Activated CD8-positive, alpha-beta T cell treated with anti-CD3 and anti-CD28 coated beads for 36 hours (primary cell): ENCODE data around the gene DNAAF3. TPM values are rescaled to one million over a fixed set of nuclear protein-coding genes. Genes with fewer than 3 reads are reported as not detected.

Experiments
- ATAC-seq: fragments of 200-7000 bp; cut with Tn5 transposase; one replicate; pipeline ENCODE4 v1.10.0; 2021; ENCODE audit warnings: mild to moderate bottlenecking, moderate library complexity
- CTCF ChIA-PET: fragments of 350-600 bp; sonication (Branson Sonifier 250); formaldehyde crosslinking; loops from one replicate; lab custom pipeline; 2021; ENCODE audit warnings: antibody characterized with exemption; lab: Charles Lee
- POLR2A ChIA-PET: fragments of 350-600 bp; sonication (Branson Sonifier 250); formaldehyde crosslinking; loops from one replicate; lab custom pipeline; 2021; ENCODE audit warnings: antibody characterized with exemption; lab: Charles Lee
- DNase-seq: peaks from one replicate; pipeline ENCODE4 v3.0.0-alpha.2; 2020
- H3K27ac Mint-ChIP-seq: one replicate; pipeline ENCODE4 v1.8.0; 2021; ENCODE audit warnings: mild to moderate bottlenecking, mixed read lengths
- H3K27me3 Mint-ChIP-seq: one replicate; pipeline ENCODE4 v1.8.0; 2021; ENCODE audit warnings: mixed read lengths
- H3K36me3 Mint-ChIP-seq: one replicate; pipeline ENCODE4 v1.8.0; 2021; ENCODE audit warnings: low read depth, mixed read lengths
- H3K4me1 Mint-ChIP-seq: one replicate; pipeline ENCODE4 v1.8.0; 2021; ENCODE audit warnings: low read depth, mixed read lengths
- H3K4me3 Mint-ChIP-seq: one replicate; pipeline ENCODE4 v1.8.0; 2021; ENCODE audit warnings: mild to moderate bottlenecking, moderate library complexity, mixed read lengths
- H3K9me3 Mint-ChIP-seq: one replicate; pipeline ENCODE4 v1.8.0; 2021; ENCODE audit warnings: mixed read lengths
- intact Hi-C: fragments of 100-400 bp; cut with micrococcal nuclease; formaldehyde crosslinking; loops from one replicate; pipeline ENCODE4 v1.10.0; 2022
- total RNA-seq, 2 experiments: library from RNA; stranded (reverse); gene quantifications; one replicate each; pipeline ENCODE4 v1.2.3, GENCODE V29; 2021
- TF ChIP-seq, protein P1 (sequence below): fragments of 200-600 bp; IDR thresholded peaks from one replicate; pipeline ENCODE4 v1.8.0; 2022; ENCODE audit warnings: antibody characterized with exemption, mild to moderate bottlenecking

DNAAF3 gene
- total RNA-seq, 2 experiments from 2014 or later, result not detected

DNA sequence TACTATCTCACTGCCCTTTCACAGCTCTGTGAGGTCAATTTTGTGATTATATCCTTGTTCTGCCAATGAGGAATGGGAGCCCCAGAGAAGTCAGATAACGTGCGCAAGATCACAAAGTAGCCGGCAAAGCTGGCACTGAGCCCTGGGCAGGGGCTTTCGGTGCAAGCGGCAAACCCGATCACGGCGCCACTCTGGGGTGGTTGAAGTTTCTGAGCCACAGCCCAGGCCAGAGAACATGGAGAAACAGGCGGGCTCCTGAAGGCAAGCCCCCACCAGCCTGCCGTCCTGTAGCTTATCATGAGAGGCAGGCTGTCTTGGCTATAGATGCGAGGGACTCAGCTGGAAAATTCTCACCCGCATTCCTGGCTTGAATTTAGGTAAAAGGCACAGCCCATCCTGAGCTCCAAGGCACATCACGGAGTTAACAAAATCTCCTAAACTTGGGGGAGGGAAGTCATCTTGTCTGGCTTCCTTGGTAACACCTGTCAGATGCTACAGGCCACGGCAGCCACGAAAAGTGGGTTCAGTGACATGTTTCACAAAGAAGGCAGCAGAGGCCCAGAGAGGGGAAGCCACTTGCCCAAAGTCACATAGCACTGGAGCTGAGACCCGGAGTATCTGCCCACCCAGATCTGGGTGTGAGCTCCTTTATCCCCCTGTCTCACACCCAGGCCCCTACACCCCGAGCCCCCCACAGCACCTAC lies 29.9 kb downstream of the DNAAF3 start:
- Mint-ChIP-seq H3K4me3 (no peak overlapping the region), H3K27ac (no peak overlapping the region), H3K27me3 (peaks cover 22% of the 10 kb centered on the region), H3K36me3 (no peaks in the 10 kb centered on the region), H3K9me3 (no peaks in the 10 kb centered on the region), H3K4me1 (peaks cover 2% of the 10 kb centered on the region)
- no peak for ATAC-seq
- CTCF ChIA-PET, result interaction anchor here (0.9 to 1.5 kb wide), 4 partner anchors 10 to 331 kb away, joined by 3 to 6 read pairs (median 5); no protein-coding TSS in a partner anchor
- DNase-seq, result no peak
- TF ChIP-seq, protein P1, sequence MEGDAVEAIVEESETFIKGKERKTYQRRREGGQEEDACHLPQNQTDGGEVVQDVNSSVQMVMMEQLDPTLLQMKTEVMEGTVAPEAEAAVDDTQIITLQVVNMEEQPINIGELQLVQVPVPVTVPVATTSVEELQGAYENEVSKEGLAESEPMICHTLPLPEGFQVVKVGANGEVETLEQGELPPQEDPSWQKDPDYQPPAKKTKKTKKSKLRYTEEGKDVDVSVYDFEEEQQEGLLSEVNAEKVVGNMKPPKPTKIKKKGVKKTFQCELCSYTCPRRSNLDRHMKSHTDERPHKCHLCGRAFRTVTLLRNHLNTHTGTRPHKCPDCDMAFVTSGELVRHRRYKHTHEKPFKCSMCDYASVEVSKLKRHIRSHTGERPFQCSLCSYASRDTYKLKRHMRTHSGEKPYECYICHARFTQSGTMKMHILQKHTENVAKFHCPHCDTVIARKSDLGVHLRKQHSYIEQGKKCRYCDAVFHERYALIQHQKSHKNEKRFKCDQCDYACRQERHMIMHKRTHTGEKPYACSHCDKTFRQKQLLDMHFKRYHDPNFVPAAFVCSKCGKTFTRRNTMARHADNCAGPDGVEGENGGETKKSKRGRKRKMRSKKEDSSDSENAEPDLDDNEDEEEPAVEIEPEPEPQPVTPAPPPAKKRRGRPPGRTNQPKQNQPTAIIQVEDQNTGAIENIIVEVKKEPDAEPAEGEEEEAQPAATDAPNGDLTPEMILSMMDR, result no peak
- POLR2A ChIA-PET, result interaction anchor here (0.9 kb wide), 1 partner anchor 217 kb away, joined by 3 read pairs; no protein-coding TSS in a partner anchor
- intact Hi-C loops, result no loop called here

DNA sequence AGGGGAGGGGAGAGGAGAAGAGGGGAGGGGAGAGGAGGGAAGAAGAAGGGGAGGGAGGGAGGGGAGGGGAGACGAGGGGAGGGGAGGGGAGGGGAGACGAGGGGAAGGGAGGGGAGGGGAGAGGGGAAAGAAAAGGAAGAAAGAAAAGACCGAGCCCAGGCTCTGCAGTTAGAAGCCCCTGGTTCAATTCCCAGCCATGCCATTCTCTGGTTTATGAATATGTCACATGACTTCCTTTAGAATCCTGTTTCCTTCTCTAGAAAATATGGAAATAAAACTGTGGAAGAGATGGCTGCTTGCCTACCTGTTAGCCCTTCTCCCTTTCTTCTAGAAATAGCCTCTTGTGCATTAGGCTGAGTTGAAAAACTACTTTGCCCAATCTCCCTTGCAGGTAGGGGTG lies 31.7 kb downstream of the DNAAF3 start:
- Mint-ChIP-seq H3K27me3 (peaks cover 25% of the 10 kb centered on the region), H3K9me3 (no peaks in the 10 kb centered on the region), H3K4me1 (no peaks in the 10 kb centered on the region), H3K4me3 (no peak overlapping the region), H3K36me3 (no peaks in the 10 kb centered on the region), H3K27ac (no peak overlapping the region)
- DNase-seq, result no peak
- ChIA-PET CTCF (no interaction called here), POLR2A (interaction anchor here (0.6 kb wide), 2 partner anchors 19 to 151 kb away, joined by 3 read pairs; no protein-coding TSS in a partner anchor)
- TF ChIP-seq, protein P1, result no peak
- ATAC-seq, result no peak
- intact Hi-C loops, result no loop called here

DNA sequence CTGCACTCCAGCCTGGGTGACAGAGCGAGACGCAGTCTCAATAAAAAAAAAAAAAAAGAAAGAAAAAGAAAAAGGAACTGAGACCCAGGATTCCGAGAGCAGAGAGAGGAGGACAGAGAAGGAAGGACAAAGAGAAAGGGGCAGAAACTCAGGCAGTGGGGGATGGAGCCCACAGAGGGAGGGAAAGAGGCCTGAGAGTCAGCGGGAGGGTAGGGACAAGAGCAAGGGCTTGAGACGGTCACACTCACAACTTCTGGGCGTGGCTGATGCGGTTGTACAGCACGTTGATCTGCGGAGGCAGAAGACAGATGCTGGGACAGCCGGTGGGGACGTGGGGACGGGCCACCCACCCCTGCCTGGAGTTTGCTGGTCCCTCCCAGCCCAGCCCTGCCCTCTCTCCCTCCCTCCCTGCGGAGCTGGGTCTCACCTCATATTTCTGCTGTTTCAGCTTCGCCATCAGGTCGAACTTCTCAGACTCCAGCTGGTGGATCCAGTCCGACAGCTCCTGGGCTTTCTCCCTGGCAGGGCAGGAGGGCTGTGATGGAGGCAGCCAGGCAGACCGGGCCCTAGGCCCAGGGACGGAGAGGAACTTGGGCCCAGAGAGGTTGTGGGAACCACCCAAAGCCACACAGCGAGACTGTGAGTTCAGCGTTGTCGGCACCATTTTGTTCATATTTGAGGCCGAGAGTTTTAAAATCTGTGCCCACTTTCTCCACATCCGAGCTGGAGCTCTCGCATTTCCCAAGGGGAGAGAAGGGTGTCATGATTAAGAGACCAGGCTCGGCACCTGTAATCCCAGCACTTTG lies 32.6 kb downstream of the DNAAF3 start:
- ATAC-seq (no peak), DNase-seq (no peak)
- H3K4me1 Mint-ChIP-seq, result no peaks in the 10 kb centered on the region
- H3K9me3 Mint-ChIP-seq, result no peaks in the 10 kb centered on the region
- intact Hi-C loops, result no loop called here
- peaks cover 27% of the 10 kb centered on the region for H3K27me3 Mint-ChIP-seq
- ChIA-PET CTCF (interaction anchor here (1.3 to 1.5 kb wide), 2 partner anchors 16 to 253 kb away, joined by 4 to 9 read pairs; partner anchors contain the start of gene PPP1R12C), POLR2A (interaction anchor here (0.6 kb wide), 1 partner anchor 409 kb away, joined by 3 read pairs; no protein-coding TSS in a partner anchor)
- H3K36me3 Mint-ChIP-seq, result no peaks in the 10 kb centered on the region
- TF ChIP-seq, protein P1, result no peak
- no peak overlapping the region for H3K4me3 Mint-ChIP-seq
- H3K27ac Mint-ChIP-seq, result no peak overlapping the region

DNA sequence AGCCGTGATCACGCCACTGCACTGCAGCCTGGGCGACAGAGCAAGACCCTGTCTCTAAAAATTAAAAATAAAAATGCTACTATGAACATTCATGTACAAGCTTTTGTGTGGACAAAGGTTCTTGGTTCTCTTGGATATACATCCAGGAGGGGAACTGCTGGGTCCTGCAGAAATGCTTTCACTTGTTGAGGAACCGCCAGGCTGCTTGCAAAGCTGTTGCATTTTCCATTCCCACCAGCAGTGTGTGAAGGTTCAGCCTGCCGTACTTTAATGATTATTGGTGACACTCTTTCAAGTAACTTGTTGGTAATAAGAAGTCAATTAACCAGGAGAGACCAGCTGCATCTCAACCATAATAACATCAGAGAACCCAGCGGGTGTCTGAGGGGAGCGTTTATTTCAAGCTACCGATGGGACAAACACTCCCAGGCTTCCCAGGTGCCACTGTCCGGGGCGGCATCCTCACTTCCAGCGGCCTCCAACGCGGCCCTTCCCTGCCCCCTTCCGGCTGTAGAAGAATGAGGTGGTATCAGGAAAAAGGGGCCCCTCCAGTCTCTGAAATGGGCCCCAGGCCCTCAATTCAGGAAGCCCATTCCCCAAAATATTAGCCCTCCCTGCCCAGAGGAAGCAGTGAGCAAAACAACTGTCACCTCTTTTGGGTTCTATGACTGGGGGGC lies 33.8 kb downstream of the DNAAF3 start:
- Mint-ChIP-seq H3K4me3 (no peak overlapping the region), H3K9me3 (no peaks in the 10 kb centered on the region), H3K27ac (no peak overlapping the region), H3K4me1 (no peaks in the 10 kb centered on the region), H3K36me3 (no peaks in the 10 kb centered on the region), H3K27me3 (peaks cover 29% of the 10 kb centered on the region)
- POLR2A ChIA-PET, result no interaction called here
- DNase-seq, result no peak
- ATAC-seq, result no peak
- CTCF ChIA-PET, result interaction anchor here (0.9 to 1.5 kb wide), 5 partner anchors 8 to 252 kb away, joined by 3 to 9 read pairs (median 4); partner anchors contain the start of gene PPP1R12C
- TF ChIP-seq, protein P1, result peak; percentile 29
- intact Hi-C loops, result no loop called here
